HCT116 (cell line): ENCODE results near the gene SPIRE2. TPM values are rescaled to one million over a fixed set of nuclear protein-coding genes. Genes with fewer than 3 reads are reported as not detected.

Source experiments
- ATAC-seq: fragments of 200-7000 bp; cut with Tn5 transposase; 2 replicates; pipeline ENCODE4 v1.9.1; 2020; ENCODE audit warnings: mild to moderate bottlenecking, moderate library complexity
- BruUV-seq: library from RNA; stranded (reverse); fragments of 400-500 nt; replicated peaks from 2 replicates; lab custom pipeline; 2021; lab: Mats Ljungman, UMichigan
- CTCF ChIA-PET: fragments of 300-600 bp; sonication (Branson Sonifier 250); formaldehyde crosslinking; loops from one replicate; lab custom pipeline; 2021; ENCODE audit warnings: antibody characterized with exemption; lab: Charles Lee
- POLR2A ChIA-PET: fragments of 300-600, 350-600 bp; sonication (Branson Sonifier 250); formaldehyde crosslinking; loops from one replicate; lab custom pipeline; 2021; ENCODE audit warnings: antibody characterized with exemption; lab: Charles Lee
- RAD21 ChIA-PET, 2 experiments: fragments of 300-600 bp; sonication (Branson Sonifier 250); formaldehyde crosslinking; loops; one replicate each; lab custom pipeline; 2023; ENCODE audit warnings: low total read pairs in 2 of 2; ENCODE audit not compliant: uncharacterized antibody in 2 of 2, unreplicated experiment in 2 of 2, low non-redundant PET in 1 of 2; lab: Charles Lee
- DNase-seq: peaks from one replicate; pipeline ENCODE4 v3.0.0-alpha.2; 2010; ENCODE audit warnings: low read depth, low spot score
- H2AFZ ChIP-seq: fragments of 200-600 bp; shearing (Covaris generic), sonication (generic); 2 replicates; pipeline ENCODE4 v1.6.1; 2017; ENCODE audit warnings: low read depth, mixed run types, mixed read lengths, antibody characterized with exemption, low read length; ENCODE audit not compliant: poor library complexity, severe bottlenecking
- H3K27ac ChIP-seq: 2 replicates; pipeline ENCODE4 v1.5.1; 2012; ENCODE audit warnings: low read depth, low read length
- H3K27me3 ChIP-seq: fragments of 200-600 bp; sonication (generic); 2 replicates; pipeline ENCODE4 v1.6.1; 2016; ENCODE audit warnings: mixed run types, low read length, mixed read lengths; ENCODE audit not compliant: insufficient read depth
- H3K36me3 ChIP-seq, 2 experiments: fragments of 200-500 bp in 1 of 2; fragments of 200-600 bp in 1 of 2; sonication (Bioruptor generic) in 1 of 2; sonication (generic) in 1 of 2; 2 replicates each; pipeline versions ENCODE4 v1.5.1 to v1.6.1; 2014 to 2016; ENCODE audit warnings: low read length in 2 of 2, inconsistent platforms in 1 of 2, mixed read lengths in 1 of 2, mixed run types in 1 of 2; ENCODE audit not compliant: insufficient read depth in 2 of 2, control insufficient read depth in 1 of 2
- H3K4me1 ChIP-seq, 2 experiments: fragments of 200-600 bp in 1 of 2; sonication (generic) in 1 of 2; 2 replicates each; pipeline versions ENCODE4 v1.5.1 to v1.6.1; 2012 to 2017; ENCODE audit warnings: low read length in 2 of 2, inconsistent platforms in 1 of 2, mild to moderate bottlenecking in 1 of 2, mixed read lengths in 1 of 2, mixed run types in 1 of 2, moderate library complexity in 1 of 2; ENCODE audit not compliant: insufficient read depth in 2 of 2, control insufficient read depth in 1 of 2
- H3K4me2 ChIP-seq: fragments of 200-600 bp; sonication (generic); 2 replicates; pipeline ENCODE4 v1.6.1; 2017; ENCODE audit warnings: mixed run types, low read length, mixed read lengths
- H3K4me3 ChIP-seq, 2 experiments: fragments of 200-600 bp in 1 of 2; sonication (generic) in 1 of 2; replicated peaks in 1 of 2; 2 replicates each; pipeline ENCODE4 v1.5.1; 2011 to 2016; ENCODE audit warnings: low read length in 2 of 2, control low read depth in 1 of 2, low read depth in 1 of 2, mild to moderate bottlenecking in 1 of 2, mixed read lengths in 1 of 2, mixed run types in 1 of 2
- H3K79me2 ChIP-seq: fragments of 200-600 bp; sonication (generic); 2 replicates; pipeline ENCODE4 v1.6.1; 2017; ENCODE audit warnings: mild to moderate bottlenecking, mixed run types, low read length, moderate library complexity, mixed read lengths; ENCODE audit not compliant: insufficient read depth
- H3K9ac ChIP-seq: fragments of 200-600 bp; sonication (generic); 2 replicates; pipeline ENCODE4 v1.6.1; 2016; ENCODE audit warnings: low read length, mixed read lengths
- H3K9me2 ChIP-seq: fragments of 200-600 bp; sonication (generic), shearing (Covaris generic); 2 replicates; pipeline ENCODE4 v1.6.1; 2017; ENCODE audit warnings: mixed run types, mild to moderate bottlenecking, moderate library complexity; ENCODE audit not compliant: insufficient read depth
- H3K9me3 ChIP-seq, 2 experiments: fragments of 200-500 bp in 1 of 2; fragments of 200-600 bp in 1 of 2; sonication (Bioruptor generic) in 1 of 2; sonication (generic) in 1 of 2; 2 replicates each; pipeline ENCODE4 v1.6.1; 2014 to 2017; ENCODE audit warnings: low read length in 2 of 2, mixed read lengths in 2 of 2, inconsistent platforms in 1 of 2, low read depth in 1 of 2, mild to moderate bottlenecking in 1 of 2, mixed run types in 1 of 2, moderate library complexity in 1 of 2; ENCODE audit not compliant: control insufficient read depth in 1 of 2, insufficient read depth in 1 of 2
- H4K20me1 ChIP-seq: fragments of 200-600 bp; sonication (generic), shearing (Covaris generic); 2 replicates; pipeline ENCODE4 v1.6.1; 2017; ENCODE audit warnings: mixed run types, mild to moderate bottlenecking, moderate library complexity; ENCODE audit not compliant: insufficient read depth
- ELF1 ChIP-seq: IDR thresholded peaks from 2 replicates; pipeline ENCODE4 v1.6.1; 2012; ENCODE audit warnings: low read depth, borderline replicate concordance
- EZH2 ChIP-seq: fragments of 200-600 bp; sonication (generic); IDR thresholded peaks from 2 replicates; pipeline ENCODE4 v1.6.1; 2017; ENCODE audit warnings: antibody characterized with exemption, mixed run types
- FOSL1 ChIP-seq: IDR thresholded peaks from 2 replicates; pipeline ENCODE4 v1.6.1; 2012; ENCODE audit warnings: low read depth
- intact Hi-C: fragments of 100-400 bp; cut with micrococcal nuclease; formaldehyde crosslinking; loops from 2 replicates; pipeline ENCODE4 v1.10.0; 2022
- total RNA-seq: library from RNA; stranded (reverse); gene quantifications from one replicate; pipeline ENCODE4 v1.2.1, GENCODE V29; 2021; ENCODE audit not compliant: unreplicated experiment

Gene SPIRE2
- total RNA-seq, 1 experiment from 2014 or later = 21.2 TPM

DNA sequence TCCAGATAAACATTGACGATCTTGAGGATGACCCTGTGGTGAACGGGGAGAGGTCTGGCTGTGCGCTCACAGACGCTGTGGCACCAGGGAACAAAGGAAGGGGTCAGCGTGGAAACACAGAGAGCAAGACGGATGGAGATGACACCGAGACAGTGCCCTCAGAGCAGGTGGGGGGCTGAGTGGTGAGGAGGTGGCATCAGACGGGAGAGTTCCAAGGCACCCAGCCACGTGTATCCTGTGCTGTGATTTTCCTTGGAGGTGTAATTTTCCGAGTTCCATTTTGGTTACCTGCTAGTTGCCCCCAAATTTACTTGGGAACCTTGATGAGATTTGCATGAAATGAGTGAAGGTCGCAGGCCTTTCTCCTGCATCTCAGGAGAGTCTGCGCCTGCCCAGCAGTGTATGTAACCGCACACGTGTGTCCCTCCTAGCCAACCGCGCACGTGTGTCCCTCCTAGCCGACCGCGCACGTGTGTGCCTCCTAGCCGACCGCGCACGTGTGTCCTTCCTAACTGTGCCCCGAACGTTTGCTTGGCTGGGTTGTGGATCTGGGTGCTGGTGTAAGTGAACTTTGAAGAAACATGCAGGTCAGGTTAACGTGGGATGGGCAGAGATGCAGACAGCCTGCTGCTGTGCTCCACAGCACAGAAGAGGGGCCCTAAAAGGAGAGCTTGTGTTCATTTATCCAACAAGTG is 55.2 kb downstream of the SPIRE2 start:
- intact Hi-C loops = no loop called here
- H3K9me3 ChIP-seq = no peaks in the 10 kb centered on the region
- no peak overlapping the region for H3K4me2 ChIP-seq
- H3K36me3 ChIP-seq = peaks cover 51 to 62% of the 10 kb centered on the region in 2 experiments
- no peak for DNase-seq
- ChIA-PET POLR2A (no interaction called here), CTCF (no interaction called here), RAD21 (no interaction called here)
- no peaks in the 10 kb centered on the region for H4K20me1 ChIP-seq
- no peak overlapping the region for H2AFZ ChIP-seq
- H3K79me2 ChIP-seq = peaks cover 63% of the 10 kb centered on the region
- no TSS peak for BruUV-seq
- no peak for ATAC-seq
- H3K4me3 ChIP-seq = no peak overlapping the region
- no peak for TF ChIP-seq ELF1
- no peaks in the 10 kb centered on the region for H3K4me1 ChIP-seq
- no peaks in the 10 kb centered on the region for H3K9me2 ChIP-seq
- no peaks in the 10 kb centered on the region for H3K27me3 ChIP-seq
- no peak overlapping the region for H3K9ac ChIP-seq
- H3K27ac ChIP-seq = no peak overlapping the region

DNA sequence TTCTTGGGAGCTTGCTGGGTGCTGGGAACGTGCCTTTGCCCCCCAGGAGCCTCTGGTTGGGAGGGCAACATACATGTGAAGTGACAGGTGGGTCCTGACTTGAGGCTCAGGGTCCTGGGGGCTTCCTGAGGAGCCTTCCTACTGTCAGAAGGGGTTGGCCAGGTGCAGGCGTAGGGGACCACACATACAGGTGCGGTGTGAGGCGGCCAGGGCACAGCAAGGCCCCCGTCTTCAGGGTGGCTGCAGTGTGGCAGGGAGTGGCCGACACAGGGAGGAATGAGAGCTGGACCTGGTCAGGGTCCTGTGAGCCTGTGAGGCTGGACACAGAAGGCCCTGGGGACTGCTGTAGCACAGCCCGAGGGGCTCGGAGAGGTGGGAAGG is 55.8 kb downstream of the SPIRE2 start:
- Histone ChIP-seq H2AFZ (no peak overlapping the region), H3K9ac (no peak overlapping the region), H3K27me3 (no peaks in the 10 kb centered on the region), H3K9me2 (no peaks in the 10 kb centered on the region), H3K79me2 (peaks cover 58% of the 10 kb centered on the region), H3K4me3 (no peak overlapping the region), H4K20me1 (no peaks in the 10 kb centered on the region), H3K4me2 (no peak overlapping the region), H3K27ac (no peak overlapping the region; the same call in 1 of the 2 replicates), H3K9me3 (no peaks in the 10 kb centered on the region), H3K36me3 (peaks cover 50 to 60% of the 10 kb centered on the region in 2 experiments), H3K4me1 (no peaks in the 10 kb centered on the region)
- no peak for DNase-seq
- RAD21 ChIA-PET = no interaction called here
- no peak for TF ChIP-seq EZH2
- TF ChIP-seq FOSL1 = no peak
- TSS peak; percentile 3 for BruUV-seq
- ATAC-seq = 0 out of 2 replicates have a peak, but pooled peaks have one; percentile 31
- intact Hi-C loops = no loop called here
- CTCF ChIA-PET = no interaction called here
- POLR2A ChIA-PET = no interaction called here
